Adipose tissue (tissue), 3 donors: ENCODE measurements around the gene ARMC3. TPM values are rescaled to one million over a fixed set of nuclear protein-coding genes. Genes with fewer than 3 reads are reported as not detected.
"Not testable (repeated sequence)": the region's sequence is repeated elsewhere in the genome, so short reads cannot be mapped to it uniquely, and the experiment has no call there.

ENCODE experiments used
- H3K27ac ChIP-seq: one replicate; pipeline ENCODE4 v1.5.1; 2013; ENCODE audit warnings: low read depth, low read length
- WGBS, 3 donors: extraction: QIAGEN DNeasy Blood & Tissue Kit; methylation state at CpG; one replicate each; pipeline ENCODE4 v1.1.7; 2013; 5-methylcytosine and 5-hydroxymethylcytosine counted together
- polyA plus RNA-seq, 3 donors: library from polyadenylated mRNA; stranded (reverse); fragments of 200-250 nt; gene quantifications; one replicate each; pipeline ENCODE4 v1.2.3, GENCODE V29; 2013
- donor health status: healthy with polysubstance abuse.
- donor health status: Bipolar disorder and iron deficiency.
- donor health status: healthy.

The ARMC3 gene
- polyA plus RNA-seq, 3 donors: 0.08 TPM; not detected in 2

- H3K27ac ChIP-seq: no peak overlapping the region
- WGBS, 3 donors: 88 to 94% (median 89%) methylated on average over 20 of the region's 20 CpGs
Measured at GRCh38 chr10:23063973-23064812, 136.3 kb downstream of the ARMC3 start.

- 91 to 98% (median 94%) methylated on average over 2 of the region's 2 CpGs for WGBS, 3 donors
- H3K27ac ChIP-seq: not testable (repeated sequence)
Measured at GRCh38 chr10:23064813-23065114, 136.9 kb downstream of the ARMC3 start.

DNA sequence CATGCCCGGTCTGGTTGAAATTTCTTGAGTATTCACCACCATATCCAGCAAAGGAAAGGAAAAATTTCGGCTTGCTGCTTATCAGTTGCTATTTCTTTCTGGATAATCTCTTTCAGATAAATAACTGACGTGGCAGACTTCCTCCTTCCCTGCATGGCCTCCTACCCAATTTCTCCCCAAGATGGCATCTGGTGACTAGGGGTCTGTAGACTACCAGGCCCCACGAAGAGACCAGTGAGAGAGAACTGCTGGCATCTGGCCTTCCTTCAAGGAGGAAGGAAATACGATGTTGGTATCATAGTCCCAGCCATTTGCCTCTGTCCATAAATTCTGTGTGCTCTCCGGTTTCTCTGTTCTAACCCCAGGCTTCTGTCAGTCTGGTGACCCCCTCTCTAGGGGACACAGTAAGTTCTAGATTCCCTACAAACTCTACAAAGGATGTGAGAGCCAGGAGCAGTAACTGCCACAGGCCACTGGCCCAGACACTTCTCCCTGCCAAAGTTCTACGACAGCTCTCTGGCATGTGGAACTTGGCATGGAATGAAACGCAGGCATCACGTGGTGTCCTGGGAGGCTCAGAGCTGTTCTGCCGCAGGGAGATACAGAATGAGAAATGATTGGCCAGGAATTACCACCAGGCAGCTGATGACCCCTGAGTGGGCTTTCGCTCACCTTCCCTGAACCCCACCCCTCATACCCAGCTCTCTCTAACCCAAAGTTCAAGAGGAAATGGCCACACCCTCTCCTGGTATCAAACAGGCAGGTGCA, 137.5 kb downstream of the ARMC3 start:
- WGBS, 3 donors: 27 to 50% (median 40%) methylated on average over 11 of the region's 11 CpGs
- no peak overlapping the region for H3K27ac ChIP-seq

DNA sequence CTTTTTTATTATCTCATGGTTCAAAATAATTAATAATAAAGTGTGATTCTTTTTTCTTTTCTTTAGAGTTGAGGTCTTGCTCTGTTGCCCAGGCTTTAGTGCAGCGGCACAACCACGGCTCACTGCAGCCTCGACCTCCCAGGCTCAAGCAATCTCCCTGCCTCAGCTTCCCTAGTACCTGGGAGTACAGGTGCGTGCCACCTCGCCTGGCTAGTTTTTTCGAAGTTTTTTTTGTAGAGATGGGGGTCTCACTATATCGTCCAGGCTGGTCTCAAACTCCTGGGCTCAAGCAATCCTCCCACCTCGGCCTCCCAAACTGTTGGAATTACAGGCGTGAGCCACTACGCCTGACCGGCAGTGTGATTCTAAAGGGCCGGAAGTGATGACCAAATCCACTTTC, 139.5 kb downstream of the ARMC3 start:
- H3K27ac ChIP-seq: no peak overlapping the region
- 90 to 93% (median 91%) methylated on average over 12 of the region's 12 CpGs for WGBS, 3 donors

- 54 to 61% (median 54%) methylated on average over 16 of the region's 16 CpGs for WGBS, 3 donors
- H3K27ac ChIP-seq: no peak overlapping the region
Measured at GRCh38 chr10:23067939-23068775, 140.3 kb downstream of the ARMC3 start.

DNA sequence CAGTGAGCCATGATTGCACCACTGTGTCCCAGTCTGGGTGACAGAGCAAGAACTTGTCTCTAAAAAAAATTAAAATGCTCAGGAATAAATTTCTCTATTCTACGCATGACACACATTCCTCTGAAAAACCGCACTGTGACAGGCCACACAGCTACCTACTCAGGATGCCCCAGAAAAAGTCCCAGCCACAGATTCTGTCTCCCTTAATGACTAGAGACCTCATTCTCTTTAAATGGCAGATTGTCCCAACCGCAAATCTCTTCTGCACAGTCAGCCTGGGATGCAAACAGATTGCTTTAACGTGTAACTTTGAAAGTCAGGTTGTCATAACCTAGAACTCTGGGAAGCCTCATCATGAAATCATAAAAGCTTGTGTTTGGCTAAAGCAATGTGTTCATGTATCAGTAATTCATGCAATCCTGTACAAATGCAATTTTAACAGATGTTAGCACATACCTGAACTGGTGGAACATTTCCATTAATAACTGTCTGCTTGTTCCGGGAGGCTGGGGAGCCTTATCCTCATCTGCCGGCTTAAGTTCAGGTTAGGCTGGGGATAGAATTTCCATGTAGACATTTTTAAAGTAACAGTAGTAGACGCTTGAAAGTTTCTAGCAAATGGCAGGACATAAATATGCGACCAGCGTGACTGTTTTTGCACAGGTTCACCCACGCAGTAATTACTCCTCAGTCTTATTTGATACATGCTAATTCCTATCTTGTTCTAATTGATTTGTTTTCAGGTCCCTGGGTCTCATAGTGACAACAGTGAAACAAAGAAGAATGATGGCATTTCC, 141.4 kb downstream of the ARMC3 start:
- H3K27ac ChIP-seq: no peak overlapping the region
- 70 to 86% (median 86%) methylated on average over 10 of the region's 10 CpGs for WGBS, 3 donors

GRCh38 chr10:23070092-23070912, 142.4 kb downstream of the ARMC3 start:
- not testable (repeated sequence) for H3K27ac ChIP-seq
- 91 to 93% (median 93%) methylated on average over 12 of the region's 12 CpGs for WGBS, 3 donors

GRCh38 chr10:23070913-23071218, 143.0 kb downstream of the ARMC3 start:
- 86 to 96% (median 91%) methylated on average over 3 of the region's 3 CpGs for WGBS, 3 donors
- H3K27ac ChIP-seq: no peak overlapping the region

- 54 to 84% (median 54%) methylated on average over 3 of the region's 3 CpGs for WGBS, 3 donors
- not testable (repeated sequence) for H3K27ac ChIP-seq
Measured at GRCh38 chr10:23072593-23072992, 144.7 kb downstream of the ARMC3 start.

GRCh38 chr10:23073527-23073926, 145.7 kb downstream of the ARMC3 start:
- 85 to 97% (median 91%) methylated on average over 3 of the region's 3 CpGs for WGBS, 3 donors
- no peak overlapping the region for H3K27ac ChIP-seq

DNA sequence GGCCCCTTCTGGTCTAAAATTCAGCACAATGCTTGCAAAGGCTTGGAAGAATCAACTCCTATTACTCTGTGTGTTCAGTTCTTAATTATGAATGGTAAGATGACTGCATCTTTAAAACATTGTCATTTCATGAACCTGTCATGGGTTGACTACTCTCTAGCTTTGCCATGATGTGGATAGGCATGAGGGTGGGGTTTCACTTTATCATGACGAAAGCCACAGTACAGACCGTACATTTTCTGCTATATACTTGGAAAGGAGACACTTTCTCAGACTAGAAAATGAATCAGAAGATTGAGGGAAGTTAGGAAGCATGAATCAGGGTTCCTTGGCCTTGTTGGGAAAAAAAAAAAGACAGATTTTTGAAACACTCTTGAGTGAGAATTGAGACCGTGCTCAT, 147.8 kb downstream of the ARMC3 start:
- H3K27ac ChIP-seq: no peak overlapping the region
- WGBS, 3 donors: 91 to 93% (median 92%) methylated on average over 3 of the region's 3 CpGs

DNA sequence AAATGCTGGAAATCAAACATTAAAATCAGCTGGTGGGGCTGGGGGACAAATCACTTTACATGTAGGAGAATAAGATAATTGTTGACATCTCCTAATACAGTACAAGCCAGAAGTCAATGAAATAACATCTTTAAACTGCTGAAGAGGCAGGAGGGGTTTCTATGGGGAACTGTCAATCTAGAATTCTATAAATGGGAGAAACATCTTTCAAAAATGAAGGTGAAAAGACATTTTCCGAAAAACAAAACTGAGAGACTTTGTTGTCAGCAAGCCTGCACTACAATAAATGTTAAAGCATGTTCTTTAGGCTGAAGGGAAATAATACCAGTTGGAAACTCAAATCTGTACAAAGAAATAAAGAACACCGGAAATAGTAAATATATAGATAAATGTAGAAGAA, 150.3 kb downstream of the ARMC3 start:
- WGBS, 3 donors: 89 to 100% (median 91%) methylated on average over 2 of the region's 2 CpGs
- H3K27ac ChIP-seq: no peak overlapping the region

DNA sequence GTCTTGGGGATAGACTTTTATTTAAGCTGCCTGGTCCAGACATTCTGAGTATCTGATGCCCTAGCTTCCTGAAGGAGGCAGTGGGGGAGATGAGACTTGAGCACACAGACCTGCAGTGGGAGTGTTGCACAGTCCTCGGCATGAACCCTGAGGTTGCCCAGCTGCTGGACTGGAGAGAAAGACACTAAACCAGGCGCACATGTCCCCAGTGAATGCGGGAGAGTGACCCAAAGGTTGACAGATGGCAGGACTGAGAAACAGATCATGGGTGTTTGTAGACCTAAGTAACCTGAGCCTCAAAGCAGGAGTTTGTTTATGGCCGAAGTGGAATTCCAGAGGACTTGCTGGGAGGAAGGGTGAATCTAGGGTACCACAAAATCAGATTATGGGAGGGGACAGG, 151.8 kb downstream of the ARMC3 start:
- H3K27ac ChIP-seq: no peak overlapping the region
- WGBS, 3 donors: 46 to 59% (median 59%) methylated on average over 4 of the region's 4 CpGs

DNA sequence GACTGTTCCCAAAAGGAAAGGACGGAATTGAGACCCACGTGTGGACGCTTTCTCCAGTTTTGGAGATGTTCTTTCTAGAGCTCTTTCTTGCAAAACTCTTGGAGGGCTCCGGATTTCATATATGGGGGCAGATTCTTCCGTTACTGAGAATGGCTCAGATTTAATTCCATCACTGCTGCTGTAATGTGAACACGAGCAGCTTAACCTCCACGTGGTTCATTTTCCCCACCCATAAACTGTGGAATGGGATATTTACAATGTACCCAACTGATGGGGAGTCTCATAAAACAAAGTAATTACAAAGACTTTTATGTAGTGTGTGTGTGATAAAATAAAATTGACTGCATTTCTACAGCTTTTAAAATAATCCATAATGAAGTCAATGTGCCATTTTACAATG, 152.4 kb downstream of the ARMC3 start:
- no peak overlapping the region for H3K27ac ChIP-seq
- 66 to 78% (median 72%) methylated on average over 7 of the region's 7 CpGs for WGBS, 3 donors

DNA sequence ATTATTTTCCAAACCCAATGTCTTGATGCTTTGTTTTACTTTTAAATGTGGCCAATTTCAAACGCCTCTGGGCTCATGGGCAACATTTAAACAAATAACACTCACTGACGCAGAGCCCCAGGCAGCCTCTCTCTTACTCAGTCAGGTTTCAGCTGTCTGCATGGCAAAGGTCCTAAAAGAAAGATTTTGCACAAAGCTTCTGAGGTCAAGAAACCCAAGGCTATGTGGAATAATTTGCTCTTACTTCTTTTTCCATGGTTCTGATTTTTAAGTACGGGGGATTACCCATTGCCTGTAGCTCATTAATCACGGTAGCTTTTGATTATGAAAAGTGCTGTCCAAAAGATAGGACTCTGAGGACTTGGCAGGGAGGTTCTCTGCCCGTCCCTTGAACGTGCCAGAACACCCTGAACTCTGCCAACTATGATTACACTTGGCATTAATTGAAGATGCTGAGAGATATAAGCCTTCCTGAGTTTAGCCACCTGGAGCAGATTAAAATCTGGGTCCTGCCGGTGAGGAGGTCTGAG, 153.4 kb downstream of the ARMC3 start:
- WGBS, 3 donors: 21 to 42% (median 40%) methylated on average over 7 of the region's 7 CpGs
- H3K27ac ChIP-seq: no peak overlapping the region

DNA sequence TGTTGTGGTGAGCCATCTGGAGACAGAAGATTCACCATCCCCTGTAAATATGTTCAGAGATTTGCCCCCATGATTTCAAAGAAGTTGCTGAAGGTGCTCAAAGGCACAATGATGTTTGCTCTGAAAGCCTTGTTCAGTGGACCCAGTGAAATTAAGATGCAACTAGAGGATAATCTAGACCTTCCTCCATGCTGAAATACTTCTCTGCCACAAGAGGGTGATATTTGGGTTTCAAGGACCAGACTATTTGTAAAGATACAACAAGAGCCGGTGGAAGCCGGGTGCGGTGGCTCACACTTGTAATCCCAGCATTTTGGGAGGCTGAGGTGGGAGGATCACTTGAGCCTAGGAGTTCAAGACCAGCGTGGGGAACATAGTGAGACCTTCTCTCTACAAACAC, 154.0 kb downstream of the ARMC3 start:
- no peak overlapping the region for H3K27ac ChIP-seq
- 86 to 92% (median 91%) methylated on average over 4 of the region's 4 CpGs for WGBS, 3 donors
